NCI-H2227 treated with DMSO at 0.1 percent for 48 hours (cell line): ENCODE data around the gene ELF5.
A peak's percentile ranks its signal among the peaks of the same experiment; 100 is the strongest.

Experiments used
- DNase-seq: peaks from one replicate; lab custom pipeline; 2025; lab: John Stamatoyannopoulos, UW

The ELF5 gene

GRCh38 chr11:34521265-34521664, 7.7 kb upstream of the ELF5 start:
- DNase-seq = no peak

- no peak for DNase-seq
These were observed 6.1 kb upstream of the ELF5 start for GRCh38 chr11:34519595-34520235.

DNA sequence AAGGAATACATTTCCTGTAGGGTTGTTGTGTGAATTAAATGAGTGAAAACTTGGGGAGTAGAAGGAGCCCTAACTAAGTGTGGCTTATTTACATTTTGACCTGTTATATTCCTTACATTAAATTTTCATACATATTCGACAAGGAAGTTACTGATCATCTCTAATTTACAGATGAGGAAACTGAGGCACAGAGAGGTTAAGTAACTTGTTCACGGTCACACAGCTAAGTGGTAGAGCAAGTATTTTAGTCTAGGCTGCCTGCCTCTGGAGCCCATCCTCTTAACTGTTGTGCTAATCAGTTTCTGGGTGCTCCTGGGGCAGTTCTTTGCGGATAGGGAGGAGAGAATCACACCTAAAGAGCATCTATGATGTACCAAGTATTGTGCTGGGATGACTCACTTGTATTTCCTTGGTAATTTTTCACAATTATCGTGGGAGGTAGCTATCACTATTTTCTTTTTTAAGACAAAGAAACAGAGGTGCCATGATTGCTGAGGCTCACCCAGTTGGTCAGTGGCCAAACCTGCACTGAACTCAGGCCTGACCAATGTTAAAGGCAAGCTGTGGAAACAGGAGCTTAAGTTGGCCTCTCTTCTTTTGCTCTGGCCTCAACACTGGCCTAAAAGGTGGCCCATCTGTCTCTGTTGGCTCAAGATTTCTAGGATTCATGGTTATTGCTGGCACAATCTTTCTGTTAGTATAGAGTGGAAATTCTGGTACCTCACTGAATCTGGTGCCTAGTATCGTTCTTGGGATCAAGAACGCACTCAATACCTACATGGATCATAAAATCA, 2.9 kb upstream of the ELF5 start:
- no peak for DNase-seq

DNA sequence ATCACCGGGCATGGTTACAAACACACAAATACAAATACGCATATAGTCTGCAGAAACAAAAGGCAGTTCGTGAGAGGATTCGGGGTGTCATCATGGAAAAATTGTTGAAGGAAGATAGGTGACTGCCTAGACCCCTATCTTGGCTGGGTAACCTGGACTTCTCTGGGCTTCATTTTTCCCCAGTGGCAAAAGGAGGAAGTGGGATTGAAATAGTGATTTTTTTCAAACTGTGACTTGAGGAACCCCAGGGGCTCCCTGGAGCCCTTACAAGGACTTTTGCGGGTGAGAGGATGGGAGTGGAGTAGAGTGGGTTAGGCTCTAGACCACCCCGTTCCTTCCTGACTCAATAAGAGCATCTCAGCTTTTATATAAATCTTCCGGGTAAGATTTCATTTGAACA, 1.0 kb upstream of the ELF5 start:
- DNase-seq = no peak

DNA sequence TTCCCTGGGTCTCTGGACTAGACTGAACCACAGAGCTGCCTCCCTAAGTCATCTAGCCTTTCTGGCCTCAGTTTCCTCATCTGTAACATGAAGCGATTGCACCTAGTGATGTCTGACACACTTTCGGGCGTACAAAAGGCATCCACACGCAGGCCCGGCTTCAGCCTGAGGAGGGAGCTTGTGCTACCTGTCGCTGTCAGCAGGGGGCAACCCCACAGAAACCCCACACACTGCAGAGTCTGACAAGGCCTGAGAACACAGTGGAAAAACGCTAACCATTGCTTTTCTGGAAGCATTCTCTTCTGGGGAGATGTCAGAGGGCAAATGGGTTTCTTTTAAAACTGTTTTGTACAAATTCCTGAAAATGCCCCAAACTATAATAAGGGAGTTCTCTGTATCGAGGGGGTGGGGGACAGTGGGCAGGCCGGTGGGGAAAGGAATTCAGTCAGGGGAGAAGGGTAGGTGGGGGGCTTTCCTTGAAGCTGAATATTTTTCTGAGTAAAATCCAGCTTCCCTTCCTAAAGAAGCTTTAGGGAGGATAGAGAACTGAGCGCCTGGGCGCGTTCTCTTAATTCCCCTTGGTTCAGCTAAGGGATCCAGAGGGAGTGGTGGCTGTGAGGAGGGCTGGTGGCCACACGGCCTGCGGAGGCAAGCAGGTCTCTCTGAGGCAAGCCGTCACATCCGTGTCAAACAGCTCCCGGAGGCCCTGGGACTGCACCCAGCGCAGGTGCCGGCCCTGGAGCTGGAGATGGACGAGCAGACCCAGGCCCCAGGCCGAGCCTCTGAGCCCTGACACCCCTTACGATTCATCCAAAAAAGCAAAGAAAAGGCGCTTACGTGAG, 533 bp downstream of the ELF5 start:
- DNase-seq = no peak

GRCh38 chr11:34510673-34511072, 2.9 kb downstream of the ELF5 start:
- no peak for DNase-seq

GRCh38 chr11:34510218-34510617, 3.4 kb downstream of the ELF5 start:
- DNase-seq = peak; percentile 92

GRCh38 chr11:34509336-34509876, 4.2 kb downstream of the ELF5 start:
- peak; percentile 26 for DNase-seq

- DNase-seq = no peak
These were observed 5.1 kb downstream of the ELF5 start for GRCh38 chr11:34508524-34508923.

DNA sequence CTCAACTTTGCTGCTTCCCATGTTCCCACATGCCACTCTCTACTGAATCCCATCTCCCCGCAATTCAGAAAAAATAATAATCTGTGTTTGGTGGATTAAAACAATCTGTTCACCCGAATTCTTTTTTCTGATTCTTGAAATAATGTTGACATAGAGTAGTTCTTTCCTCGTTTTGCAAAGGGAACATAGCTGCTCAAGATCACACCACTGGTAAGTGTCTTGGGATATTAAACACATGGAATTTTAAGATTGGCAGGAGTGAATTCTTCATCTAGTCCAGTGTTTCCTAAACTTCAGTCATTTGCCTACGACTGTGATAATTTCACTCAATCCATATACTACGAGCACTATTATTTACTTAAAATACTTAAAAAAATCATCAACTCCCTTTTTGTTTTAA, 6.0 kb downstream of the ELF5 start:
- no peak for DNase-seq

- no peak for DNase-seq
These were observed 6.4 kb downstream of the ELF5 start for GRCh38 chr11:34507156-34507555.

DNA sequence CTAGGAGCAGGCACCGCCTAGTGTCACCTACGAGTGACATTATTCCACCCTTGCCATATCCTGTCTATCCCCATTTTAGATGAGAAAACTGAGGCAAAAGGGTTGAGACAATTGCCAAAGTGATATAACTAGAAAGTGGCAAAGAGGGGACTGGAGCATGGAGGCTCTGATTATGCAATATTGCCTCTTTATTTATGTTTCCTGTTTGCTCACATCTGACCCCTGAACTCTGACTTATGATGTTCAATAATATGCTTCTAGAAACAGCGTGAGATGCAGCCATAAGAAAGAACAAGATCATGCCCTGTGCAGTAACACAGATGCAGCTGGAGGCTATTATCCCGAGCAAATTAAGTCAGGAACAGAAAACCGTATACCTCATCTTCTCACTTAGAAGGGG, 7.7 kb downstream of the ELF5 start:
- peak; percentile 18 for DNase-seq

DNA sequence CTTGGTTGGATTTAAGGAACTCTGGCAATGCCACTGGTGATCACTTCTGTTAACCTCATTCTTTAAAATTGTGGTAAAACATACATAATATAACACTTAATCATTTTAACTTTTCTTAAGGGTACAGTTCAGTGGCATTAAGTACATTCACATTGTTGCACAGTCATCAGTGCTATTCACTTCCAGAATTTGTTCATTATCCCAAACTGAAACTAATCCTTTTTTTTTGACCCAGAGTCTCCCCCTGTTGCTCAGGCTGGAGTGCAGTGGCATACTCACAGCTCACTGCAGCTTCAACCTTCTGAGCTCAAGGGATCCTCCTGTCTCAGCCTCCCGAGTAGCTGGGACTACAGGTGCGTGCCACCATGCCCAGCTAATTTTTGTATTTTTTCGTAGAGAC, 10.6 kb downstream of the ELF5 start:
- DNase-seq = no peak

DNA sequence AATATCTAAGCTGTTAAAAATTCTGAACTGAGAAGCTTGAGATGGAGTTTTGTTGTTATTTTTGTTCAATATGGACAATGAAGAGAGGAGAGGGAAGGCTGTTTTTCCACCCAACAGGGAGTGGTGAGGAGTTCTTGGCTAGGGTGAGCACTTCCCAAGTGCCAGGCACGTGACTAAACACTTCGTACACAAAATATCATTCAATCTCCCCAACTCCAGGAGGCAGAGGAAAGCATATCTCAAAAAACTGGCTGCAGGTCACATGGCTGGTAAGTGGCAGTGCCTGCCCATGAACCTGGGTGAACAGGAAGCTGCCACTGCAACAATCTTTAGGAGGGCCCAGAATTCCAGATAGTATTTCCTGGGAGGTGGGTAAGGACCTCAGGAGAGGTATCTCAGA, 11.6 kb downstream of the ELF5 start:
- DNase-seq = no peak

- DNase-seq = no peak
These were observed 12.1 kb downstream of the ELF5 start for GRCh38 chr11:34501500-34501899.

- no peak for DNase-seq
These were observed 13.7 kb downstream of the ELF5 start for GRCh38 chr11:34499719-34500500.

DNA sequence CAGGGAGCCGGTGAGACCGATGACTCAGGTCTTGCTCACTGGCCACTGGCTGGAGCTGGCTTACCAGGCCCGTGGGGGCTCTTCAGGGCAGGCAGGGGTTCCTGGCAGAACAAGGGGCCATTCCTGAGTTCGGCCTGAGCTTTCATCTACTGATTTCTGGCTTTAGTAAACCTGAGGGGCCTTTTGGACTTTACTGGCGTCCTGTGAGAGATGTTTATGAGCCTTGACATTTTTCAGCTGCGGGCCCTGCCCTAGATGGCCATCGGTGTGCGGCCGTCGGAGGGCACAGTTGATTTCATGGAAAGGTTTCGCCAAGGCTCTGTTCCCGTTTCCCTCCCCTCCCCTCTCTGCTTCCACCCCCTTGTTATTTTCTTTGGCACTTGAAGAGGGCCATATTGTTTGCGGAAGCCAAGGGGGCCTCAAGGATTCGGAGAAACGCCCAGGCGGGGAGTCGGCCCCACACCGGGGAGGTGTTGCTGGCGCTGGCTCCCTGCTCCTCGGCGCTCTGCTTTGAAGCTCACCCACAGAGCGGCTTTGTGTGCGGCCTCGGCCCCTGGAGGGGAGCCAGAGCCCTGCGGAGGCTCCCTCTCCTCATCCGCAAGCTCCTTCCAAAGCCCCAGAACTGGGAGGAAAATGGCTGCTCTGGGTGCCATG, 17.7 kb downstream of the ELF5 start:
- DNase-seq = no peak

DNA sequence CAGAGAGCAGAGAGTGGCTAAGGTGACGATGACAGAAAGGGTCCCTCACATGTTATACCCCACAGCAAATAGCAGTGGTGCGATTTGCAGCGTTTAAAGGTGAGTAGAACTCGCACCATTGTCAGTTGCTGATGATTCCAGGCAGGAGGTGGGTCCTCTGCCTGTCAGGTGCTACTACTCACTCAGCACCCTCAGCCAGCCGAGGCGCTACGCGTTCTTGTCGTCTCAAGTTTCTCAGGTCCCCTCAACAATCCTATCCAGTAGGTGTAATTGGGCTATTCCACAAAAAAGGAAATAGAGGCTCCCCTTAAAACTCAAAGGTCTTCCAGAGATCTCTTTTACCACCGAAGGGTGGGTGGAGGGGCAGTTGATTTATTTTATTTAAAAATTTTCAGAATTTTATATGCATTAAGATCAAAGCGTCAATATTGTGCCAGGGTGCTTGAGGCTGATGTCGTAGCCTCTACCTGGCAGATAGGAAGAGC, 18.3 kb downstream of the ELF5 start:
- DNase-seq = no peak

DNA sequence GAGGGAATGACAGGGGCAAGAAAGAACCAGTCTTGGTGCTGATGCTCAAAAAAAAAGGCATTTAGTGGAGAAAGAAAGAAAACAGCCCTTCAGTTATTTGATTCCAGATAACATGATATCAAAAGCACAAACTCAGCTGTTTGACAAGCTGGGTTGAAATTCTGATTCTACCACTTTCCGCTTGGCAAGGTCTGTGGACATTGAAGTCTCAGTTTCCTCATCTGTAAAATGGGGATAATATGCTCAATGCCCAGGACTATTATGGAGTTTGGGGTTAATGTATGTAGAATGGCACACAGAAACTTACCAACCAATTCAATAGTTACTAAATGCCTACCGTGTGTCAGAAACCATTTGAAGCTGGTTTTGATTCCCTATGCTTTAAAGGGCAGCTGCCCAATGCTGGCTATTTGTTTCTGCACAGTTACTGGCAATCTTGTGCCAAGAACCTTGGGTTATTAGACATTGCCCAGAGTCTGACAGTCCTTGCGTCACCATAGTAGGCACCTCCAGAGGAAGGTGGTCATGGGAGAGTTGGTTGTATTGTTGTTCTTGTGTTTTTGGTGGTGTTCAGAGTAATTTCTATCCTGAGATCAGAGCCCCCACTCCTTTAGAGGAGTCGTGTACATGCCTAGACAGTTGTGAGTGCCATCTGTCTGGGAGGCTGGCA, 19.5 kb downstream of the ELF5 start:
- DNase-seq = no peak

GRCh38 chr11:34493468-34493867, 20.1 kb downstream of the ELF5 start:
- DNase-seq = no peak
